Stimulated activated CD4-positive, alpha-beta T cell treated with anti-CD3 and anti-CD28 coated beads, Interleukin-1b, Interleukin-23, amount 100 ng/mL, for 1 hour (primary cell): Measurements from ENCODE around the gene SYNDIG1L.

Experiments used
- DNase-seq, 2 donors: peaks; one replicate each; pipeline ENCODE4 v3.0.0-alpha.2; 2020; ENCODE audit warnings: low read depth in 2 of 2

Gene SYNDIG1L

GRCh38 chr14:74358176-74358829, 67.7 kb downstream of the SYNDIG1L start:
- no peak for DNase-seq

DNA sequence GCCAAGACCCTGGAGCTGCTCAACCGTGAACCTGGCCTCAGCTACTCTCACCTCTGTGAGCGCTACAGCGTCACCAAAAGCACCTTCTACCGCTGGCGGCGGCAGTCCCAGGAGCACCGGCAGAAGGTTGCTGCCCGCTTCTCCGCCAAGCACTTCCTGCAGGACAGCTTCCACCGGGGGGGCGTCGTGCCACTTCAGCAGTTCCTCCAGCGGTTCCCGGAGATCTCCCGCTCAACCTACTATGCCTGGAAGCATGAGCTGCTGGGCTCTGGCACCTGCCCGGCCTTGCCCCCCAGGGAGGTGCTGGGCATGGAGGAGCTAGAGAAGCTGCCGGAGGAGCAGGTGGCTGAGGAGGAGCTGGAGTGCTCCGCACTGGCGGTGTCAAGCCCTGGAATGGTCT, 68.4 kb downstream of the SYNDIG1L start:
- DNase-seq, result no peak

- DNase-seq, result no peak
Observed at GRCh38 chr14:74356892-74357575, 69.0 kb downstream of the SYNDIG1L start.
